GM12875 (cell line): ENCODE measurements around the gene PDLIM5.
"Not testable (repeated sequence)": the region's sequence is repeated elsewhere in the genome, so short reads cannot be mapped to it uniquely, and the experiment has no call there.

Experiments used
- H3K4me3 ChIP-seq: one replicate; pipeline ENCODE4 v1.5.1; 2011; ENCODE audit warnings: low read depth, low read length, control low read depth
- CTCF ChIP-seq: IDR thresholded peaks from 2 replicates; pipeline ENCODE4 v1.5.1; 2011; ENCODE audit warnings: low read depth, mild to moderate bottlenecking, control low read depth, inconsistent platforms, low read length, moderate library complexity, borderline replicate concordance; ENCODE audit not compliant: insufficient read depth

Gene PDLIM5

GRCh38 chr4:94506822-94507221, 55.1 kb downstream of the PDLIM5 start:
- no peak overlapping the region for H3K4me3 ChIP-seq
- TF ChIP-seq CTCF, result no peak

- no peak for TF ChIP-seq CTCF
- no peak overlapping the region for H3K4me3 ChIP-seq
Observed at GRCh38 chr4:94507281-94507680, 55.5 kb downstream of the PDLIM5 start.

- TF ChIP-seq CTCF, result no peak
- H3K4me3 ChIP-seq, result no peak overlapping the region
Observed at GRCh38 chr4:94507708-94508107, 56.0 kb downstream of the PDLIM5 start.

GRCh38 chr4:94508296-94508695, 56.6 kb downstream of the PDLIM5 start:
- H3K4me3 ChIP-seq, result no peak overlapping the region
- TF ChIP-seq CTCF, result no peak

GRCh38 chr4:94508806-94509205, 57.1 kb downstream of the PDLIM5 start:
- no peak overlapping the region for H3K4me3 ChIP-seq
- TF ChIP-seq CTCF, result no peak

- H3K4me3 ChIP-seq, result no peak overlapping the region
- no peak for TF ChIP-seq CTCF
Observed at GRCh38 chr4:94511591-94511990, 59.8 kb downstream of the PDLIM5 start.

- not testable (repeated sequence) for H3K4me3 ChIP-seq
Observed at GRCh38 chr4:94513532-94513931, 61.8 kb downstream of the PDLIM5 start.

GRCh38 chr4:94515365-94515764, 63.6 kb downstream of the PDLIM5 start:
- no peak overlapping the region for H3K4me3 ChIP-seq
- TF ChIP-seq CTCF, result no peak
